Stimulated activated CD8-positive, alpha-beta memory T cell treated with anti-CD3 and anti-CD28 coated beads, Interleukin-2, amount 100 ng/mL, for 1 hour (primary cell): ENCODE data around the gene ARF3.

ENCODE experiments used
- DNase-seq, 2 donors: peaks; one replicate each; pipeline ENCODE4 v3.0.0-alpha.2; 2020; ENCODE audit warnings: low read depth in 2 of 2

The ARF3 gene

GRCh38 chr12:48981757-48982157, 24.5 kb upstream of the ARF3 start:
- DNase-seq: no peak

GRCh38 chr12:48980953-48981756, 23.9 kb upstream of the ARF3 start:
- no peak for DNase-seq

GRCh38 chr12:48980389-48980952, 23.2 kb upstream of the ARF3 start:
- DNase-seq: no peak

GRCh38 chr12:48979602-48980388, 22.5 kb upstream of the ARF3 start:
- no peak for DNase-seq

GRCh38 chr12:48978741-48979601, 21.7 kb upstream of the ARF3 start:
- DNase-seq: no peak

GRCh38 chr12:48978291-48978740, 21.0 kb upstream of the ARF3 start, which contains the start of gene WNT1:
TSS of gene WNT1 (plus strand) at chr12:48978322. CDS start at chr12:48978651, 329 bp downstream.
- DNase-seq: no peak

- DNase-seq: peak; percentile 54 to 74
Measured at GRCh38 chr12:48977290-48978281, 20.3 kb upstream of the ARF3 start.

GRCh38 chr12:48973941-48974673, 16.8 kb upstream of the ARF3 start:
- no peak for DNase-seq

- no peak for DNase-seq
Measured at GRCh38 chr12:48973531-48973930, 16.2 kb upstream of the ARF3 start.

- no peak for DNase-seq
Measured at GRCh38 chr12:48972952-48973483, 15.7 kb upstream of the ARF3 start.

GRCh38 chr12:48972213-48972951, 15.1 kb upstream of the ARF3 start:
- DNase-seq: no peak

GRCh38 chr12:48970702-48971334, 13.5 kb upstream of the ARF3 start:
- DNase-seq: no peak

- peak in 1 of 2 donors; percentile 16 for DNase-seq
Measured at GRCh38 chr12:48969833-48970701, 12.8 kb upstream of the ARF3 start.

- no peak for DNase-seq
Measured at GRCh38 chr12:48969160-48969771, 12.0 kb upstream of the ARF3 start.

GRCh38 chr12:48968467-48968866, 11.2 kb upstream of the ARF3 start:
- DNase-seq: no peak

- no peak for DNase-seq
Measured at GRCh38 chr12:48967991-48968390, 10.7 kb upstream of the ARF3 start.
